Measurements from ENCODE around the gene ANKIB1.

DNA sequence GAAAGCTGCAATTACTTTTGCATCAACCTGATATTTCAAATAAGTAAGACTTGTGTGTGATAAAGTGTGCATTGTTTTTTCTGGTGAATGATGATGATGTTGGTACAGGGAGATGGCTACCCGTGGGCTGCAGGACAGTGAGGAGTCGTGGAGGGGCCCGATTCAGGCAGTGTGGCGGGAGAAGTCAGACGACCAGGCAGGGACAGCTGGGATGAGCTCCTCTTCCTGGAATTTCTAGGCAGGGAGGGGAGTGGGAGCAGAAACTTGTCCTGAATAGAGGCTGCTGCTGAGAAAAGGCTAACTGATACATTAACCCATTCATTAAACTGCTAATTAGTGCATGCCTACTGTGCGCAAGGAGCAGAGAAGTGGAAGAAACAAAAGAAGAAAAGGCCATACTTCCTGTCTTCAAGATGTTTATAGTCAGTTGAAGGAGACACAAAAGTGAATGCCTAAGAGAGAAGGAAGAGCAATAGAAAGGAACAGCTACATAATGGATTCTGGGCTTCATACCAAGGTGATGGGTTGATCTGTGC is 192.2 kb downstream of the ANKIB1 start:
- TF ChIP-seq, protein P1, sequence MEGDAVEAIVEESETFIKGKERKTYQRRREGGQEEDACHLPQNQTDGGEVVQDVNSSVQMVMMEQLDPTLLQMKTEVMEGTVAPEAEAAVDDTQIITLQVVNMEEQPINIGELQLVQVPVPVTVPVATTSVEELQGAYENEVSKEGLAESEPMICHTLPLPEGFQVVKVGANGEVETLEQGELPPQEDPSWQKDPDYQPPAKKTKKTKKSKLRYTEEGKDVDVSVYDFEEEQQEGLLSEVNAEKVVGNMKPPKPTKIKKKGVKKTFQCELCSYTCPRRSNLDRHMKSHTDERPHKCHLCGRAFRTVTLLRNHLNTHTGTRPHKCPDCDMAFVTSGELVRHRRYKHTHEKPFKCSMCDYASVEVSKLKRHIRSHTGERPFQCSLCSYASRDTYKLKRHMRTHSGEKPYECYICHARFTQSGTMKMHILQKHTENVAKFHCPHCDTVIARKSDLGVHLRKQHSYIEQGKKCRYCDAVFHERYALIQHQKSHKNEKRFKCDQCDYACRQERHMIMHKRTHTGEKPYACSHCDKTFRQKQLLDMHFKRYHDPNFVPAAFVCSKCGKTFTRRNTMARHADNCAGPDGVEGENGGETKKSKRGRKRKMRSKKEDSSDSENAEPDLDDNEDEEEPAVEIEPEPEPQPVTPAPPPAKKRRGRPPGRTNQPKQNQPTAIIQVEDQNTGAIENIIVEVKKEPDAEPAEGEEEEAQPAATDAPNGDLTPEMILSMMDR (IDR thresholded peaks at IDR 0.05): no peak
- TF ChIP-seq POLR2A (IDR thresholded peaks at IDR 0.05) (no peak), POLR2AphosphoS5 (IDR thresholded peaks at IDR 0.05) (no peak)
